H1 (cell line): ENCODE measurements around the gene CISTR. TPM values are rescaled to one million over a fixed set of nuclear protein-coding genes. Genes with fewer than 3 reads are reported as not detected.

Experiments used
- CHD2 ChIP-seq: IDR thresholded peaks from 2 replicates; pipeline ENCODE4 v1.6.1; 2012; ENCODE audit warnings: low read length, improper control_type of control experiment
- RBBP5 ChIP-seq: IDR thresholded peaks from 2 replicates; pipeline ENCODE4 v1.7.1; 2012; ENCODE audit warnings: low read depth, mild to moderate bottlenecking, inconsistent platforms, low read length, moderate library complexity, borderline replicate concordance
- RFX5 ChIP-seq: IDR thresholded peaks from 2 replicates; pipeline ENCODE4 v1.6.1; 2011; ENCODE audit warnings: low read depth, low read length, improper control_type of control experiment, borderline replicate concordance
- SIRT6 ChIP-seq: IDR thresholded peaks from one replicate; pipeline ENCODE4 v1.7.1; 2012; ENCODE audit warnings: low read length, inconsistent platforms
- polyA plus RNA-seq, 7 experiments: library from polyadenylated mRNA; depleted of rRNA in 3 of 7; stranded (reverse) in 5 of 7; unstranded in 2 of 7; fragments of >200 nt in 5 of 7; fragments of 200-250 nt in 2 of 7; gene quantifications; 1 replicate in 5 of 7; 2 replicates in 1 of 7; 4 replicates in 1 of 7; pipeline versions ENCODE4 v1.2.1 to v1.2.3, GENCODE V29; 2011 to 2013; ENCODE audit warnings: missing spikeins in 2 of 7, mixed read lengths in 2 of 7
- total RNA-seq: library from RNA; stranded (reverse); fragmentation: NEBNext Ultra II Directional; extraction: Animal tissue kit (Norgen Biotek cat#: 25700); gene quantifications from 2 replicates; pipeline ENCODE4 v1.2.1, GENCODE V29; 2021
- TF ChIP-seq, protein P1 (sequence below): IDR thresholded peaks from 2 replicates; pipeline ENCODE4 v1.6.1; 2011; ENCODE audit warnings: low read length, improper control_type of control experiment

Gene CISTR
- total and polyA plus RNA-seq, 2 of the 8 experiments (the other 6 are each of a cell fraction or from before 2014, with no cell fraction given): not detected

GRCh38 chr12:53761306-53761705 lies 9.5 kb upstream of the CISTR start (continued):
- TF ChIP-seq, protein P1, sequence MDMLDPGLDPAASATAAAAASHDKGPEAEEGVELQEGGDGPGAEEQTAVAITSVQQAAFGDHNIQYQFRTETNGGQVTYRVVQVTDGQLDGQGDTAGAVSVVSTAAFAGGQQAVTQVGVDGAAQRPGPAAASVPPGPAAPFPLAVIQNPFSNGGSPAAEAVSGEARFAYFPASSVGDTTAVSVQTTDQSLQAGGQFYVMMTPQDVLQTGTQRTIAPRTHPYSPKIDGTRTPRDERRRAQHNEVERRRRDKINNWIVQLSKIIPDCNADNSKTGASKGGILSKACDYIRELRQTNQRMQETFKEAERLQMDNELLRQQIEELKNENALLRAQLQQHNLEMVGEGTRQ: no peak
- TF ChIP-seq RBBP5 (no peak), SIRT6 (no peak), RFX5 (no peak), CHD2 (no peak)
